Caco-2 (cell line): ENCODE measurements around the gene CCDC102B. TPM values are rescaled to one million over a fixed set of nuclear protein-coding genes. Genes with fewer than 3 reads are reported as not detected.

Source experiments
- BruUV-seq: library from RNA; stranded (reverse); fragments of 400-500 nt; replicated peaks from 2 replicates; lab custom pipeline; 2021; lab: Mats Ljungman, UMichigan
- CTCF ChIA-PET: fragments of 300-600 bp; sonication (Branson Sonifier 250); formaldehyde crosslinking; loops from one replicate; lab custom pipeline; 2022; ENCODE audit warnings: antibody characterized with exemption; lab: Charles Lee
- POLR2A ChIA-PET: fragments of 300-600 bp; sonication (Branson Sonifier 250); formaldehyde crosslinking; loops from one replicate; lab custom pipeline; 2022; ENCODE audit warnings: antibody characterized with exemption; lab: Charles Lee
- DNase-seq, 2 experiments: peaks; one replicate each; pipeline versions ENCODE4 v3.0.0 to v3.0.0-alpha.2; 2020 to 2022
- H3K27me3 ChIP-seq: replicated peaks from 2 replicates; pipeline ENCODE4 v1.6.0; 2011; ENCODE audit warnings: low read length; ENCODE audit not compliant: control insufficient read depth, insufficient read depth
- H3K36me3 ChIP-seq: 2 replicates; pipeline ENCODE4 v1.5.1; 2011; ENCODE audit warnings: low read length; ENCODE audit not compliant: control insufficient read depth, insufficient read depth
- H3K4me1 ChIP-seq: fragments of 250-450 bp; sonication (Bioruptor Pico); 2 replicates; pipeline ENCODE4 v1.5.1; 2020; ENCODE audit warnings: mild to moderate bottlenecking
- H3K4me3 ChIP-seq: 2 replicates; pipeline ENCODE4 v1.5.1; 2011; ENCODE audit warnings: low read depth, mild to moderate bottlenecking, control low read depth, low read length
- H3K9me3 ChIP-seq: fragments of 250-450 bp; sonication (Bioruptor Pico); 2 replicates; pipeline ENCODE4 v1.5.1; 2020; ENCODE audit warnings: mild to moderate bottlenecking, moderate library complexity
- H3K27ac Mint-ChIP-seq: one replicate; pipeline ENCODE4 v1.8.0; 2022; ENCODE audit warnings: mixed read lengths; ENCODE audit not compliant: unreplicated experiment
- H3K27me3 Mint-ChIP-seq: one replicate; pipeline ENCODE4 v1.8.0; 2022; ENCODE audit warnings: mixed read lengths; ENCODE audit not compliant: insufficient read depth, unreplicated experiment
- H3K36me3 Mint-ChIP-seq: one replicate; pipeline ENCODE4 v1.8.0; 2022; ENCODE audit warnings: mild to moderate bottlenecking, mixed read lengths; ENCODE audit not compliant: insufficient read depth, unreplicated experiment
- H3K4me1 Mint-ChIP-seq: one replicate; pipeline ENCODE4 v1.8.0; 2022; ENCODE audit warnings: low read depth, mixed read lengths; ENCODE audit not compliant: unreplicated experiment
- H3K4me3 Mint-ChIP-seq: one replicate; pipeline ENCODE4 v1.8.0; 2022; ENCODE audit warnings: mild to moderate bottlenecking, moderate library complexity, mixed read lengths; ENCODE audit not compliant: unreplicated experiment
- H3K9me3 Mint-ChIP-seq: one replicate; pipeline ENCODE4 v1.8.0; 2022; ENCODE audit warnings: mixed read lengths; ENCODE audit not compliant: unreplicated experiment
- CTCF ChIP-seq, 2 experiments: fragments of 200-600 bp in 1 of 2; IDR thresholded peaks; 1 replicate in 1 of 2; 2 replicates in 1 of 2; pipeline versions ENCODE4 v1.5.1 to v1.8.0; 2011 to 2022; ENCODE audit warnings: antibody characterized with exemption in 1 of 2, control low read depth in 1 of 2, inconsistent platforms in 1 of 2, low read depth in 1 of 2, low read length in 1 of 2, mild to moderate bottlenecking in 1 of 2, moderate library complexity in 1 of 2; ENCODE audit not compliant: insufficient read depth in 1 of 2, severe bottlenecking in 1 of 2, unreplicated experiment in 1 of 2
- intact Hi-C: fragments of 100-400 bp; cut with micrococcal nuclease; formaldehyde crosslinking; loops from one replicate; pipeline ENCODE4 v1.10.0; 2022; ENCODE audit not compliant: unreplicated experiment
- total RNA-seq: library from RNA; stranded (reverse); gene quantifications from 2 replicates; pipeline ENCODE4 v1.2.3, GENCODE V29; 2022

The CCDC102B gene
- total RNA-seq, 1 experiment from 2014 or later, result 1.1 TPM

GRCh38 chr18:68769461-68769860, 28.4 kb upstream of the CCDC102B start:
- H3K4me1 Mint-ChIP-seq, result no peaks in the 10 kb centered on the region
- ChIA-PET POLR2A (no interaction called here), CTCF (no interaction called here)
- BruUV-seq, result no TSS peak
- no peaks in the 10 kb centered on the region for H3K9me3 Mint-ChIP-seq
- H3K4me3 Mint-ChIP-seq, result no peak overlapping the region
- H3K9me3 ChIP-seq, result no peaks in the 10 kb centered on the region
- no peaks in the 10 kb centered on the region for H3K27me3 ChIP-seq
- no peak overlapping the region for H3K27ac Mint-ChIP-seq
- no peak for DNase-seq
- H3K36me3 ChIP-seq, result no peaks in the 10 kb centered on the region
- no peaks in the 10 kb centered on the region for H3K4me1 ChIP-seq
- intact Hi-C loops, result no loop called here
- no peaks in the 10 kb centered on the region for H3K27me3 Mint-ChIP-seq
- no peak for TF ChIP-seq CTCF (IDR thresholded peaks at IDR 0.05; ENCODE audit: insufficient read depth in 1 of 2, low read depth in 1 of 2, low read length in 1 of 2, severe bottlenecking in 1 of 2, unreplicated experiment in 1 of 2)
- H3K36me3 Mint-ChIP-seq, result no peaks in the 10 kb centered on the region
- H3K4me3 ChIP-seq, result no peak overlapping the region

- no peak overlapping the region for H3K4me3 ChIP-seq
- H3K36me3 ChIP-seq, result no peaks in the 10 kb centered on the region
- intact Hi-C loops, result no loop called here
- POLR2A ChIA-PET, result no interaction called here
- BruUV-seq, result no TSS peak
- TF ChIP-seq CTCF (IDR thresholded peaks at IDR 0.05; ENCODE audit: insufficient read depth in 1 of 2, low read depth in 1 of 2, low read length in 1 of 2, severe bottlenecking in 1 of 2, unreplicated experiment in 1 of 2), result no peak
- Mint-ChIP-seq H3K4me3 (no peak overlapping the region), H3K36me3 (no peaks in the 10 kb centered on the region), H3K4me1 (no peaks in the 10 kb centered on the region), H3K27ac (no peak overlapping the region), H3K9me3 (no peaks in the 10 kb centered on the region), H3K27me3 (no peaks in the 10 kb centered on the region)
- DNase-seq, result no peak
- no peaks in the 10 kb centered on the region for H3K27me3 ChIP-seq
- H3K4me1 ChIP-seq, result no peaks in the 10 kb centered on the region
- CTCF ChIA-PET, result no interaction called here
- no peaks in the 10 kb centered on the region for H3K9me3 ChIP-seq
Observed at GRCh38 chr18:68772268-68772667, 25.6 kb upstream of the CCDC102B start.

DNA sequence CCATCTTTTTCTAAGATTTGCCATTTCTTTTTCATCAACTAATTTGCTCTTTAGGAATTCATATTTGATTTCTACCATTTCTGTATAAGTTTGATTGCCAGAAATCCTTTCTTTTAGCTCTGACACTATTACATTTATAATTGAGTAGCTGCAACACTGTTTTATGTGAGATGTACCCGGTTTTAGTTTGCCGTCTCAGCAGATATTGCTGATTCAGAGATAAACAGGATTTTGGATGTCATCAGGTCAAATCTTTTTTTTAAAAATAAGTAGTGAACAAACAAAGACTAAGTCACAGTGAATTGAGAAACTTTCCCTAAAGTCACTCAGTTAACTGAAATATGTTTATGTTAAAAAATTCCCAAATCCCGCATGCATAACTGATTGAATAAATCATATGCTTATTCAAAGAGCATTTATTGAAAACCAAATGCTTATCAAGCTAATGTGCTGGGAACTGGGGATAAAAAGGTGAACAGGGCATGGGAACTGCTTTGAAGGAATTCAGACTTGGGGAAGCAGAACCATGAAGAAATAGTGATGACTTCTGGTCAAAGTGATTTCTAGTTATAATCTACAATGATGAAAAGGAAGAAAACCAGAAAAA, 19.5 kb upstream of the CCDC102B start:
- Mint-ChIP-seq H3K27ac (no peak overlapping the region), H3K4me3 (no peak overlapping the region), H3K27me3 (no peaks in the 10 kb centered on the region), H3K9me3 (no peaks in the 10 kb centered on the region), H3K36me3 (no peaks in the 10 kb centered on the region), H3K4me1 (no peaks in the 10 kb centered on the region)
- intact Hi-C loops, result no loop called here
- Histone ChIP-seq H3K27me3 (no peaks in the 10 kb centered on the region), H3K4me1 (no peaks in the 10 kb centered on the region), H3K9me3 (no peaks in the 10 kb centered on the region), H3K36me3 (no peaks in the 10 kb centered on the region), H3K4me3 (no peak overlapping the region)
- no peak for DNase-seq
- TF ChIP-seq CTCF (IDR thresholded peaks at IDR 0.05; ENCODE audit: insufficient read depth in 1 of 2, low read depth in 1 of 2, low read length in 1 of 2, severe bottlenecking in 1 of 2, unreplicated experiment in 1 of 2), result no peak
- no TSS peak for BruUV-seq
- ChIA-PET POLR2A (no interaction called here), CTCF (no interaction called here)
